Loucy (cell line): Measurements from ENCODE around the gene ZSCAN5B.

Source experiments
- EZH2phosphoT487 ChIP-seq: fragments of 200-600 bp; IDR thresholded peaks from 2 replicates; pipeline ENCODE4 v1.6.1; 2018; ENCODE audit warnings: antibody characterized with exemption, mild to moderate bottlenecking, moderate library complexity, borderline replicate concordance
- TF ChIP-seq, protein P1 (sequence below): fragments of 200-600 bp; sonication (generic); conservative IDR thresholded peaks from 2 replicates; pipeline ENCODE4 v1.5.1; 2014; ENCODE audit warnings: mild to moderate bottlenecking, antibody characterized with exemption, low read length

DNA sequence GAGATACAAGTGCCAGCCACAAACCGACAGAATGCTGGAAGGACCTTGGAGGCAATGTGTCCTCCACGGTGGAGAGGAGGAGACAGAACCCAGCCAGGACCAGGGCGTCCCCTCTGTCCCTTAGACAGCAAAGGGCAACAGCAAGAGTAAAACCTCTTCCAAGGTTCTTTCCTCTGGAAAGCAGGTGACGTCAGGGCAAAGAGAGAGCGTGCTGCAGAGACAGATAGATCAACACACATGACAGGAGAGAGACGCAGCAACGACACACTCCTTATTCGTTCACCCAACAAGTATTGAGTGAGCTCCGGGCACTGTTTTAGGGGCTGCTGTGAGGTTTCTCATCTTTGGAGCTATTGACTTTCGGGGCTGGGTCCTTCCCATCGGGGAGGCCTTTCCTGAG lies 23.0 kb downstream of the ZSCAN5B start:
- TF ChIP-seq, protein P1, sequence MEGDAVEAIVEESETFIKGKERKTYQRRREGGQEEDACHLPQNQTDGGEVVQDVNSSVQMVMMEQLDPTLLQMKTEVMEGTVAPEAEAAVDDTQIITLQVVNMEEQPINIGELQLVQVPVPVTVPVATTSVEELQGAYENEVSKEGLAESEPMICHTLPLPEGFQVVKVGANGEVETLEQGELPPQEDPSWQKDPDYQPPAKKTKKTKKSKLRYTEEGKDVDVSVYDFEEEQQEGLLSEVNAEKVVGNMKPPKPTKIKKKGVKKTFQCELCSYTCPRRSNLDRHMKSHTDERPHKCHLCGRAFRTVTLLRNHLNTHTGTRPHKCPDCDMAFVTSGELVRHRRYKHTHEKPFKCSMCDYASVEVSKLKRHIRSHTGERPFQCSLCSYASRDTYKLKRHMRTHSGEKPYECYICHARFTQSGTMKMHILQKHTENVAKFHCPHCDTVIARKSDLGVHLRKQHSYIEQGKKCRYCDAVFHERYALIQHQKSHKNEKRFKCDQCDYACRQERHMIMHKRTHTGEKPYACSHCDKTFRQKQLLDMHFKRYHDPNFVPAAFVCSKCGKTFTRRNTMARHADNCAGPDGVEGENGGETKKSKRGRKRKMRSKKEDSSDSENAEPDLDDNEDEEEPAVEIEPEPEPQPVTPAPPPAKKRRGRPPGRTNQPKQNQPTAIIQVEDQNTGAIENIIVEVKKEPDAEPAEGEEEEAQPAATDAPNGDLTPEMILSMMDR = no peak
- no peak for TF ChIP-seq EZH2phosphoT487
